ENCODE measurements around the gene PER2. TPM values are rescaled to one million over a fixed set of nuclear protein-coding genes. Genes with fewer than 3 reads are reported as not detected.

Gene PER2
- total and polyA plus RNA-seq, 2 of the 13 experiments (the other 11 are each of a cell fraction or from before 2014, with no cell fraction given): 5.1 to 9.4 TPM

DNA sequence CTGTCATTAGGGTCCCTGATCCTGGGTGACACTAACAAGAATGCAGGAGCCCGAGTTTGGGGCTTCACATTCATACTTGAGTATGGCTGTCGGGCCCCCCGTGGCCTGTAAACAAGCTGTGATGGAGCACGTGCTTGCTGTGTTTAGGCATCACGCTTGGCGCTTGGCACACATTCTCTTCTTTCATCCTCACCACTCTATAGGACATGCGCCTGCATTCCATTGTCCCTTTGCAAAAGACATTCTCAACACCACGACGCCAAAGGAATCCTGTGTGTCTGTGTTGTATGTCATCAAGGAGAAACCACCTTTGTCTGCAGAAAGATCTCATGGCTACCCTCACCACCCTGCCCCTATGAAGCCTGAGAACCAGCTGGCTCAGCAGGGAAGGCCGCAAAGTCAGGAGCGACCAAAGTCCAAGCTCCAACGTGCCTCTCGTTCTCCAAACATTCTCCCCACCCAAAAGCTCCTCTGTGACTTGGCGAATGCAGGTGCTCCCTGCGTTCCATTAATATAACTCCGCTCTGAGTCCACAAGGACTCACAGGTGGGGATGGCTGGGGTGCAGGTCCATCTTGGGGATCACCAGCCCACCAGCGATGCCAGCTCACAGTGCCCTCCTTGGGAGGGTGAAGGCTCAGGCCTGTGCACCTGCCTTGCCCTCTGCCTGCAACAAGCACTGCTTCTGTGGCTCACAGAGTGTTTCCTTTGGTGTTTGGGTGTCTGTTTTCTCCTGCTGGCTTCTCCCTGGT lies 6.2 kb upstream of the PER2 start (continued):
- TF ChIP-seq KLF13 (CRISPR knock-in tag; IDR thresholded peaks at IDR 0.05): no peak
- TF ChIP-seq, protein P1, sequence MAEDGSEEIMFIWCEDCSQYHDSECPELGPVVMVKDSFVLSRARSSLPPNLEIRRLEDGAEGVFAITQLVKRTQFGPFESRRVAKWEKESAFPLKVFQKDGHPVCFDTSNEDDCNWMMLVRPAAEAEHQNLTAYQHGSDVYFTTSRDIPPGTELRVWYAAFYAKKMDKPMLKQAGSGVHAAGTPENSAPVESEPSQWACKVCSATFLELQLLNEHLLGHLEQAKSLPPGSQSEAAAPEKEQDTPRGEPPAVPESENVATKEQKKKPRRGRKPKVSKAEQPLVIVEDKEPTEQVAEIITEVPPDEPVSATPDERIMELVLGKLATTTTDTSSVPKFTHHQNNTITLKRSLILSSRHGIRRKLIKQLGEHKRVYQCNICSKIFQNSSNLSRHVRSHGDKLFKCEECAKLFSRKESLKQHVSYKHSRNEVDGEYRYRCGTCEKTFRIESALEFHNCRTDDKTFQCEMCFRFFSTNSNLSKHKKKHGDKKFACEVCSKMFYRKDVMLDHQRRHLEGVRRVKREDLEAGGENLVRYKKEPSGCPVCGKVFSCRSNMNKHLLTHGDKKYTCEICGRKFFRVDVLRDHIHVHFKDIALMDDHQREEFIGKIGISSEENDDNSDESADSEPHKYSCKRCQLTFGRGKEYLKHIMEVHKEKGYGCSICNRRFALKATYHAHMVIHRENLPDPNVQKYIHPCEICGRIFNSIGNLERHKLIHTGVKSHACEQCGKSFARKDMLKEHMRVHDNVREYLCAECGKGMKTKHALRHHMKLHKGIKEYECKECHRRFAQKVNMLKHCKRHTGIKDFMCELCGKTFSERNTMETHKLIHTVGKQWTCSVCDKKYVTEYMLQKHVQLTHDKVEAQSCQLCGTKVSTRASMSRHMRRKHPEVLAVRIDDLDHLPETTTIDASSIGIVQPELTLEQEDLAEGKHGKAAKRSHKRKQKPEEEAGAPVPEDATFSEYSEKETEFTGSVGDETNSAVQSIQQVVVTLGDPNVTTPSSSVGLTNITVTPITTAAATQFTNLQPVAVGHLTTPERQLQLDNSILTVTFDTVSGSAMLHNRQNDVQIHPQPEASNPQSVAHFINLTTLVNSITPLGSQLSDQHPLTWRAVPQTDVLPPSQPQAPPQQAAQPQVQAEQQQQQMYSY (CRISPR knock-in tag; IDR thresholded peaks at IDR 0.05): no peak
- TF ChIP-seq, protein P2, sequence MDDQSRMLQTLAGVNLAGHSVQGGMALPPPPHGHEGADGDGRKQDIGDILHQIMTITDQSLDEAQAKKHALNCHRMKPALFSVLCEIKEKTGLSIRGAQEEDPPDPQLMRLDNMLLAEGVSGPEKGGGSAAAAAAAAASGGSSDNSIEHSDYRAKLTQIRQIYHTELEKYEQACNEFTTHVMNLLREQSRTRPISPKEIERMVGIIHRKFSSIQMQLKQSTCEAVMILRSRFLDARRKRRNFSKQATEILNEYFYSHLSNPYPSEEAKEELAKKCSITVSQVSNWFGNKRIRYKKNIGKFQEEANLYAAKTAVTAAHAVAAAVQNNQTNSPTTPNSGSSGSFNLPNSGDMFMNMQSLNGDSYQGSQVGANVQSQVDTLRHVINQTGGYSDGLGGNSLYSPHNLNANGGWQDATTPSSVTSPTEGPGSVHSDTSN (CRISPR knock-in tag; IDR thresholded peaks at IDR 0.05; ENCODE audit: borderline replicate concordance): no peak
- no peak for TF ChIP-seq CCAR2 (optimal IDR thresholded peaks at IDR 0.05; ENCODE audit: low read depth, low read length)
- no peak for TF ChIP-seq ZNF652 (CRISPR knock-in tag; IDR thresholded peaks at IDR 0.05; ENCODE audit: borderline replicate concordance, low read depth)
- peak; percentile 42 for TF ChIP-seq CBX5 (CRISPR knock-in tag; IDR thresholded peaks at IDR 0.05; ENCODE audit: borderline replicate concordance)
- TF ChIP-seq ZNF296 (CRISPR knock-in tag; conservative IDR thresholded peaks at IDR 0.05): no peak
- TF ChIP-seq ZNF563 (CRISPR knock-in tag; IDR thresholded peaks at IDR 0.05): no peak
- no peak for TF ChIP-seq ZSCAN31 (CRISPR knock-in tag; IDR thresholded peaks at IDR 0.05; ENCODE audit: low read depth)
- peak; percentile 24; the same call in 1 of the 2 replicates for TF ChIP-seq GATAD1 (CRISPR knock-in tag; IDR thresholded peaks at IDR 0.05)
- peak; percentile 85; the same call in 1 of the 2 replicates for TF ChIP-seq ZNF292 (CRISPR knock-in tag; IDR thresholded peaks at IDR 0.05; ENCODE audit: borderline replicate concordance, low read depth)
- 0 out of 2 replicates have a peak, but pooled peaks have one; percentile 24 for TF ChIP-seq ZNF3 (CRISPR knock-in tag; IDR thresholded peaks at IDR 0.05)
- no peak for TF ChIP-seq MED1 (CRISPR knock-in tag; IDR thresholded peaks at IDR 0.05)
- no peak; the same call in 1 of the 2 replicates for TF ChIP-seq BORCS8-MEF2B (CRISPR knock-in tag; IDR thresholded peaks at IDR 0.05)
- TF ChIP-seq ZNF430 (CRISPR knock-in tag; IDR thresholded peaks at IDR 0.05): no peak
- TF ChIP-seq, protein P3, sequence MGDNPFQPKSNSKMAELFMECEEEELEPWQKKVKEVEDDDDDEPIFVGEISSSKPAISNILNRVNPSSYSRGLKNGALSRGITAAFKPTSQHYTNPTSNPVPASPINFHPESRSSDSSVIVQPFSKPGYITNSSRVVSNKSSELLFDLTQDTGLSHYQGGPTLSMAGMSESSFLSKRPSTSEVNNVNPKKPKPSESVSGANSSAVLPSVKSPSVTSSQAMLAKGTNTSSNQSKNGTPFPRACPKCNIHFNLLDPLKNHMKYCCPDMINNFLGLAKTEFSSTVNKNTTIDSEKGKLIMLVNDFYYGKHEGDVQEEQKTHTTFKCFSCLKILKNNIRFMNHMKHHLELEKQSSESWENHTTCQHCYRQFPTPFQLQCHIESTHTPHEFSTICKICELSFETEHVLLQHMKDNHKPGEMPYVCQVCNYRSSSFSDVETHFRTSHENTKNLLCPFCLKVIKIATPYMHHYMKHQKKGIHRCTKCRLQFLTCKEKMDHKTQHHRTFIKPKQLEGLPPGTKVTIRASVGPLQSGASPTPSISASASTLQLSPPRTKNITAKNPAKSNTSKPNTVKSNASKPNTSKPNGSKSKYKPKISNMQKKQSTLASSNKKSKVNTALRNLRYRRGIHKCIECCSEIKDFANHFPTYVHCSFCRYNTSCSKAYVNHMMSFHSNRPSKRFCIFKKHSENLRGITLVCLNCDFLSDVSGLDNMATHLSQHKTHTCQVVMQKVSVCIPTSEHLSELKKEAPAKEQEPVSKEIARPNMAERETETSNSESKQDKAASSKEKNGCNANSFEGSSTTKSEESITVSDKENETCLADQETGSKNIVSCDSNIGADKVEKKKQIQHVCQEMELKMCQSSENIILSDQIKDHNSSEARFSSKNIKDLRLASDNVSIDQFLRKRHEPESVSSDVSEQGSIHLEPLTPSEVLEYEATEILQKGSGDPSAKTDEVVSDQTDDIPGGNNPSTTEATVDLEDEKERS (CRISPR knock-in tag; IDR thresholded peaks at IDR 0.05): peak; percentile 72; the same call in 1 of the 2 replicates
- 0 out of 2 replicates have a peak, but pooled peaks have one; percentile 42 for TF ChIP-seq ZNF891 (CRISPR knock-in tag; IDR thresholded peaks at IDR 0.05)
- TF ChIP-seq U2AF2 (IDR thresholded peaks at IDR 0.05; ENCODE audit: low read depth, low read length): no peak
- TF ChIP-seq SALL1 (CRISPR knock-in tag; IDR thresholded peaks at IDR 0.05): peak; percentile 89
